ENCODE results near the gene GRB7.
"Not testable (repeated sequence)": the region's sequence is repeated elsewhere in the genome, so short reads cannot be mapped to it uniquely, and the experiment has no call there.

GRB7 gene

GRCh38 chr17:39736319-39737165 is 1.2 kb upstream of the GRB7 start:
- no peak for DNase-seq

- DNase-seq = no peak
These were observed 455 bp upstream of the GRB7 start for GRCh38 chr17:39737206-39737759.

- no peak for DNase-seq
These were observed 797 bp downstream of the GRB7 start for GRCh38 chr17:39738568-39738901.

- peak; percentile 36 for DNase-seq
These were observed 1.5 kb downstream of the GRB7 start for GRCh38 chr17:39738983-39739884.

GRCh38 chr17:39739885-39740356 is 2.2 kb downstream of the GRB7 start:
- DNase-seq = no peak

GRCh38 chr17:39740357-39741111 is 2.8 kb downstream of the GRB7 start:
- peak; percentile 28 for DNase-seq

- no peak for DNase-seq
These were observed 4.6 kb downstream of the GRB7 start for GRCh38 chr17:39742126-39742855.

- DNase-seq = no peak
These were observed 5.2 kb downstream of the GRB7 start for GRCh38 chr17:39742856-39743436.

- no peak for DNase-seq
These were observed 6.5 kb downstream of the GRB7 start for GRCh38 chr17:39744075-39744835.

GRCh38 chr17:39744836-39745215 is 7.1 kb downstream of the GRB7 start:
- DNase-seq = no peak

GRCh38 chr17:39745335-39746144 is 7.8 kb downstream of the GRB7 start:
- no peak for DNase-seq

- DNase-seq = no peak
These were observed 8.4 kb downstream of the GRB7 start for GRCh38 chr17:39746145-39746461.

- no peak for DNase-seq
These were observed 10.0 kb downstream of the GRB7 start for GRCh38 chr17:39747745-39748144.

- not testable (repeated sequence) for DNase-seq
These were observed 10.8 kb downstream of the GRB7 start for GRCh38 chr17:39748444-39749034.

GRCh38 chr17:39750131-39751015 is 12.6 kb downstream of the GRB7 start:
- DNase-seq = peak; percentile 6

GRCh38 chr17:39751016-39751543 is 13.3 kb downstream of the GRB7 start:
- no peak for DNase-seq

GRCh38 chr17:39751637-39752036 is 13.9 kb downstream of the GRB7 start:
- DNase-seq = no peak

- no peak for DNase-seq
These were observed 14.6 kb downstream of the GRB7 start for GRCh38 chr17:39752241-39752881.
